Breast epithelium (tissue), 3 donors: ENCODE data around the gene CTXN2.

Experiments
- POLR2A ChIP-seq: fragments of 450-650 bp; IDR thresholded peaks from one replicate; pipeline ENCODE4 v1.6.1; 2016; ENCODE audit warnings: antibody characterized with exemption, mild to moderate bottlenecking, moderate library complexity
- POLR2AphosphoS5 ChIP-seq, 3 donors: sonication (generic); formaldehyde crosslinking; IDR thresholded peaks; one replicate each; pipeline ENCODE4 v1.6.1; 2017; ENCODE audit warnings: antibody characterized with exemption in 3 of 3
- TF ChIP-seq, protein P1 (sequence below), 3 donors: fragments of 450-650 bp; IDR thresholded peaks; one replicate each; pipeline ENCODE4 v1.5.1; 2016 to 2017; ENCODE audit warnings: antibody characterized with exemption in 3 of 3, mild to moderate bottlenecking in 3 of 3, moderate library complexity in 3 of 3

DNA sequence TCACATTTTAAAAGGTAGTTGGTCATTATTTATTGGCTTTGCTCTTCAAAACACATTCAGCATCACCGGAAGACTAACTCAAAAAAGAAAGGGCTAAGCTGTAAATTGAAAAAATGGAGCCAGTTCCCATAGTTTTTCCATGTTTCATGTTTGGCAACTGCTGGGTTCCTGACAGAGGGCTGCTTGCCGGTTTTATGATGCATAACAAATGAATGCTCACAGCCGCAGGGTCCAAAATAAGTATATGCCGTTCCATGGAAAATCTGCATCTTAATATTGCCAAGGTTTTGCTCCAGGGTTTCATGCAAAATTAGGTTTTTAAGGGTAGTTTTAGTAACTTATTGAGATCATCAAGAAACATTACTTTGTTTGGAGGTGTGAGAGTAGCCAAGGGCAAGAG is 30.4 kb downstream of the CTXN2 start:
- TF ChIP-seq POLR2AphosphoS5 (IDR thresholded peaks at IDR 0.05) (no peak), POLR2A (no peak)
- TF ChIP-seq, protein P1, sequence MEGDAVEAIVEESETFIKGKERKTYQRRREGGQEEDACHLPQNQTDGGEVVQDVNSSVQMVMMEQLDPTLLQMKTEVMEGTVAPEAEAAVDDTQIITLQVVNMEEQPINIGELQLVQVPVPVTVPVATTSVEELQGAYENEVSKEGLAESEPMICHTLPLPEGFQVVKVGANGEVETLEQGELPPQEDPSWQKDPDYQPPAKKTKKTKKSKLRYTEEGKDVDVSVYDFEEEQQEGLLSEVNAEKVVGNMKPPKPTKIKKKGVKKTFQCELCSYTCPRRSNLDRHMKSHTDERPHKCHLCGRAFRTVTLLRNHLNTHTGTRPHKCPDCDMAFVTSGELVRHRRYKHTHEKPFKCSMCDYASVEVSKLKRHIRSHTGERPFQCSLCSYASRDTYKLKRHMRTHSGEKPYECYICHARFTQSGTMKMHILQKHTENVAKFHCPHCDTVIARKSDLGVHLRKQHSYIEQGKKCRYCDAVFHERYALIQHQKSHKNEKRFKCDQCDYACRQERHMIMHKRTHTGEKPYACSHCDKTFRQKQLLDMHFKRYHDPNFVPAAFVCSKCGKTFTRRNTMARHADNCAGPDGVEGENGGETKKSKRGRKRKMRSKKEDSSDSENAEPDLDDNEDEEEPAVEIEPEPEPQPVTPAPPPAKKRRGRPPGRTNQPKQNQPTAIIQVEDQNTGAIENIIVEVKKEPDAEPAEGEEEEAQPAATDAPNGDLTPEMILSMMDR (IDR thresholded peaks at IDR 0.05) = no peak
